OCI-M1 (cell line): ENCODE data around the gene WAS.
A peak's percentile ranks its signal among the peaks of the same experiment; 100 is the strongest.

ENCODE experiments used
- DNase-seq: peaks from one replicate; lab custom pipeline; 2025; lab: John Stamatoyannopoulos, UW

The WAS gene

DNA sequence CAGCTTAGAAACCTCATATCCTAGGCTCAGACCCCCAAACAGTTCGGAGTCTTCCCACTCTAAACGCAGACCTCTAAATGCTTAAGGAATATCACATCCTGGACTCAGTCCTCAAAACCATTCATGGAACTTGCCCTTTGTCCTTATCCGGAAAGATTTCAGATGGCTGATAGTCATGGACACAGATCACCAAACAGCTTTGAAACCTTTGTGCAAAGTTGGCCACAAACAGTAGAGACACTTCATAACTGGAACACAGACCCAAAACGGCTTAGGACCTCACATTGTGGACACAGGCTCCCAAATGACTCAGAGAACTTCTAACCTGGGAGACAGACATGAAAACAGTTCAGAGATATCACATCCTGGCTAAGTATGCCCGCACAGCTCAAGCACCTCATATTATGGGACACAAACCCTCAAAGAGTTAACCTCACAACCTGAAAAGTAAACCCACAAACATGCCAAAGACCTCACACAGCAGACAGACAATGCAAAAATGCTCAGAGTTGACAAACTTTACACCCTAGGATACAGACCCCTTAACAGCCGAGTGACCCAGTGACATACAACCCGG lies 28.4 kb downstream of the WAS start:
- no peak for DNase-seq

DNA sequence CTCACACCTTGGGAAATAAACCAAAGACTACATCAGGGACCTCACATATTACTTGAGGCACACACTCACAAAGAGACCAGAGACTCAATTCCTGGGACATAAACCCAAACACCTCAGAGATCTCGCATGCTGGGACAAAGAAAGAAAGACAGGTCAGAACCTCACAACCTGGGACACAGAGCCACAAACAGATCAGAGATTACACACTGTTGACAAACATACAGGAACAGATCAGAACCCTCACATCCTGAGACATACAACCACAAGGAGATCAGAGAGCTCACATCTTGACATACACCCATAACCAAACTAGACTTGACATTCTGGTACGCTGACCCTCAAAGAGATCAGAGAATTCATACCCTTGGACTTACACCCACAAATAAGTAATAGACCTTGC lies 30.2 kb downstream of the WAS start:
- no peak for DNase-seq

DNA sequence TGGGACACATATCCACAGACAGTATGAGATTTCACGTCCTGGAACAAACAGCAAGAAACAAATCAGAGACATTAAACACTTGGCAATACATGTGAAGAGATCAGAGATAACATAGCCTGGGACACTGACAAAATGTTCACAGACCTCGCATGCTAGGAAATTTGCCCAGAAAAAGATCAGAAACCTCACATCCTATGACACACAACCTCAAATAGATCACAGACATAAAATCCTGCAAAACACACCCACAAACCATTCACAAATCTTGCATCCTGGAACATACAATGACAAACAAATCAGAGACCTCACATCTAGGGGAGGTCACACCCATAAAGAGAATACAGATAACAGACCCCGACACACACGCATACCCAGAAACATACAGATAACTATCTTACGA lies 31.0 kb downstream of the WAS start:
- DNase-seq, result no peak

DNA sequence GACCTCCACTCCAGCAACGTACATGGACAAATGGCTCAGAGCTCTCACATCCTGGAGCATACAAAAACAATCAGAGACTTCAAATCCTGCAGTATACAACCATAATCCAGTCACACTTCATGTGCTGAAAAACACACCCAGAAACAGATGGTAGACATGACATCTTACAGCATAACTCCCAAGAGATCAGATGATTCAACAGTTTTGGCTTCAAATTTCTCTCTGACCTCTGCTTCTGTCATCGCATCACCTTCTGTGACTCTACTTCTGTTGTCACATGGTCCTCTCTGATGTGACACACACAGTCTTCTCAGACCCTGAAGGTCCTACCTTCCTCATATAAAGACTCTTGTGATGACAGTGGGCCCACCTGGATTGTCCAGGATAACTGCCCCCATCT lies 31.5 kb downstream of the WAS start:
- DNase-seq, result no peak

DNA sequence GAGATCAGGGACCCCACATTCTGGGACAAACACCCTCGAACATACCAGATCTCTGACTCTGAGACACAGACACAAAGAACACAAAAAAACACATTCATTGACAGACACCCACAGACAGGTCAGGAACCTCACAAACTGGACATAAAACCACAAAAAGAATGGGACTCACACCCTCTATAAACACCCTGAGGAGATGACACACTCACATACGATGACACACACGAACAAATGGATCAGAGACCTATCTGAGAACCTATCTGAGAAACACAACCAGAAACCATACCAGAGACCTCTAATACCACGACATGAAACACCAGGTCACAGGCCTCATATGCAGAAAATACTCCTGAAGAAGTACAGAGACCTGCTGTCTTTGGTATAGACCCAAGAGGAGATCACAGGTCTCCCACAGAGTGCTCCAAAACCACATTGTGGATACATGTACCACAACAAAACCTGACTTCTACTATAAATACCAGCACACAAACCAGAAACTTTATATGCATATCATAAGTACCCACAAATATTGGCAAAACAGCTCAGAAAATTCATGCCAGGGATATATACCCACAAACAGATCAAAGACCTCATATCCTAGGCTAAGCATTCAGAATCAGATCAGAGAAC lies 32.4 kb downstream of the WAS start:
- no peak for DNase-seq

DNA sequence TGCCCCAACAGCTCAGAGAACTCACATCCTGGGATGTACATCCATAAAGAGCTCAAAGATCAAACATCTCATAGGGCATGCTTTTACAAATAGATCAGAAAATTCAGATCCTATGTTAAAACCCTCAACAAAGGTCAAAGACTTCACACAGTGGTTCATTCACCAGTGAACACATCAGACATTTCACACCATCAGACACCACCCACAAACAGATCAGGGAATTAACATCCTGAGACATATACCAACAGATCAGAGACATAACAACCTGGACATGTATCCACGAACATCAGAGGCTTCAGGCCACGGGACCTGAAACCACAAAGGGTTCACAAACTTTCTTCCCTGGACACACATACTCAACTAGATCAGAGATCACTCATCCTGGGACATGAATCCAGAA lies 36.4 kb downstream of the WAS start:
- no peak for DNase-seq

DNA sequence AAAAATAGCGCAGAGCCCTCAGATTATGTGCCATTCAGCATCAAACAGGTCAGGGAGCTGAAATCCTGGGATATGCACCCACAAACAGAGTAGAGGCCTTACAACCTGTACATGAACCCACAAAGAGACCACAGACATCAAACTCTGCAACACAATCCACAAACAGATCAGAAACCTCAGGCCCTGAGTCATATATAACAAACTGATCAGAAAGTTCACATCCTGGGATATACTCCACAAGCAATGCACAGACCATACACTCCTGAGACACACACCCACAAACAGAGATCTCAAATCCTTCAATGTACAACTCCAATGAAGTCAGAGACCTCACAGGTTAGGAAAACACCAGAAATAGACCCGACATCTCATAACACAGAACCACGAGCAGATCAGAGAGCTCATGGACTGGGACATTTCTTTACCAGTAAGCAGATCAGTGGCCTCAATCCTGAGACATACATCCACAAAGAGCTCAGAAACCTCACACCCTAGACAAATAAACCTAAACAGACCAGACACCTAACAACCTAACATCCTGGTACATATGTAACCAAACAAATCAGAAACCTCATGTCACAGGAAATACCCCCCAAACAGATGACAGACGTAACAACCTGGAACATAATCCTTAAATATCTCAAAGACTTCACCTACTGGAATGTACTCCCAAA lies 37.1 kb downstream of the WAS start:
- no peak for DNase-seq

DNA sequence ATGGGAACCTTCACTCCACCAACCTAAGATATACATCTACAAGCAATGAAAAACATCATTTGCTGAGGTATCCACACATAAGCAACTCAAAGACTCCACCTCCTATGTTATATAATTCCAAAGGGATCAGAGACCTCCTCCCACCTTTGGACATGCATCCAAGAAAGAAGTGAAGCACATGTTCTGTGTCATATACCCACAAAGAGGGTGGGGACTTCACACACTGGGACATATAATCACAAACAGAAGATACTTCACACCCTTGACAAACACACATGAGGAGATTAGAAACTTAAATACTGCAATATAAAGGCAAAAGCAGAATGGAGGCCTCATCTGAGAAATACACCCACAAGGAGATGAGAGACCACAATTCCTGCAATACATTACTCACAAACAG lies 38.3 kb downstream of the WAS start:
- DNase-seq, result no peak

DNA sequence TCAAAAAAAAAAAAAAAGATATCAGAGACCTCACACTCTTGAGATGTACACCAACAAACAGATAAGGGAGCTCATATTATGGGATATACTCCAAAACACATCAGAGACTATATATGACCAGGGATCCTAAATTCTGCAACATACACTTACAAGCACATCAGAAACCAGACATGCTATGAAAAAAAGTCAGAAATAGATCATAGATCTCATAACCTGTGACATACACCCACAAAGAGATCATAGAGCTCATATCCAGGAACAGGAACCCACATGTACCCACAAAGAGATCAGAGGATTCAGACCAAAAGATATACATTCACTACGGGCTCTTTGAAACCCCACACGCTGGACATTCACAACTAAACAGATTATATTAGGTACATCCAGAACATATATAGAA lies 43.0 kb downstream of the WAS start:
- DNase-seq, result no peak

DNA sequence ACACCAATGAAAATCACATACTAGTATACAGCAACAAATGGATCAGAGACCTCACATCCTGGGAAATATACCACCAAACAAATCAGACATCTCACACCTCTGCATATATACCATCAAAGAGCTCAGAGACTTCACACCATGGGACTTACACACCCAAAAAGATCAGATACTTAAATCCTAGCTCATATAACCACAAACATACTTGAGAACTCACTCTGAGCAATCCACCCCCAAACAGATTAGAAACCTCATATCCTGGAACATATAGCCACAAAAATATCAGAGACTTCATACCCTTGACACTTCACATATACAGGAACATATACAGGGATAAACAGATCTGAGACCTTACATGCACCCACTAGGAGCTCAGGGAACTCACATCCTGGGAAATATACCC lies 45.1 kb downstream of the WAS start:
- no peak for DNase-seq

DNA sequence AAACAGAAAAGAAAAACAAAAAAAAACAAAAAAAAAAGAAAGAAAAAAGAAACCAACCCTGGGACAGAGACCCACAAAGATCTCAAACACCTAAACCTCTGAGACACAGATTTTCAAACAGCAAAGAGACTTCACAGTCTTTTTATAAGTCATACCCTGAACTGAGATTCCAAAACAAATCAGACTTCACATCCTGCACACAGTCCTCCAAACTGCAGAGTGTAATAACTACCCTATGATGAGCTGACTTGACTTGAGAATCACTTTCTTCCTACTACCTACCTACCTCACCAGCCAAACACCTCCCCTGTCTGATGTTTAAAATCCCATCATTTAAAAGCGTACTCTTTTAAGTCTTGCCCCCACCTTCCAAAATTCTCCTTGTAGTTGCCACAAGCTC lies 52.7 kb downstream of the WAS start:
- no peak for DNase-seq

DNA sequence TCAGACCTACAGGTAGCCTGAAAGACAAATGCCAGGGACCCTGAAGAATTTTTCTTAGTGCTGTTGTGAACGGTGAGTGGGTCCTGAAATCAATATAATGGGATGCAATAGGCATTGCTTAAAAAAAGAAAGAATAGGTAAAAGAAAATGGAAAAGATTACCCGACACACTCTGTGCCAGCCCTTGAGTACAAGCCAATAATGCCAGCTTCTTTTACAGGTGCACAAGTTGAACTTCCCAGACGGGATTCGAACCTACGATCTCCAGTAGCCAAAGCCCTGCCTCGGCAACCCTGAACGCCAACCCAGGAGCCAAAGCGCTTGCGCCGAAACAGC lies 53.2 kb downstream of the WAS start:
- no peak for DNase-seq

DNA sequence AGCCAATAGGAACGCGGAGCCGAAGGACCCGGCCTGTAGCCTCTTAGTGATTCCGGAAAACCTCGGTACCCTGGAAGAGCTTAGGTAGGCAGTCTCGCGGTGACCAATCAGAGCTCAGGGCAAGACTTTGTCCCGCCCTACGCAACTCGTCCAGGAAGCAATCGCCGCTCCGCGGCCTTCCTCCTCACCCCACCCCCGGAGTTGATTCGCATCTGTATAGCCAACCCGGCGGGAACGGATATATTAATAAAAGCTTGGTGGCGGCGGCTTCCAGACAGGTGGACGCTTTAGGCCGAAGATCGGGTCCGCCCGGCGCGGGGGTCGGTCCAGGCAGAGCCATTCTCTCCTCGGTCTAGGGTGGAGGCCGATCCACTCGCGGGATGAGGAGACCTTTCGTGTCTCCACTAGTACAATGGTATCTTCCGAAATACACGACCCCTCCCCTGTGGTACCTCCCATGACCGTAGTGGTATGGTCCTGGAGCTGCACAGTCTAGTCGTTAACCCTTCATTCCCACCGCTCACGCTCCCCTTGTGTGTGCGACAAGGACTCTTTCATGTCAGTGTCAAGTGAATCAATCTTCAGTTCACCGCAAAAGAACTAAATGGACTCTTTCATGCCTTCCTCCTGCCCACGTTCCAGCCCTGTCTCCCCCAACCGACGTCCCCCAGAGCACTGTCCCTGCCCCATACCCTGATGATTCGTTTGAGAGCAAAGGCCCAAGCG lies 53.8 kb downstream of the WAS start:
- DNase-seq, result peak; percentile 98

DNA sequence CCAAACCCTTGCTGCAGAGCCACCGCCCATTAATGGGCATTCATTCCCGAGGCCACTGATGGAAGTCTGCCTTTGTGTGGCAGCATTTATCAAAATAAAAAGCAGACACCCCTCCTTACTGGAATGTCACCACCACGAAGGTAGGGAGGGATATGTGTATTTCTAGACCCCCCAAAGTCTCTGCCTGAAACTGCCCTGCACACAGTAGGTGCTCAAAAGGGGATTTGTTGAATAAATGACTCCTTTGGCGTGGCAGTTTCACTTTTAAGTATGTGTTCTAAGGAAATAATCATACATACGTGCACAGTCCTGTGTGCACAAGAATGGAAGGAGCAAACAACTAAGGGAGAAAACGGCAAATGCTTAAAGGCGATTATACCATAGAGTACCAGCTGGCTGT lies 54.3 kb downstream of the WAS start:
- DNase-seq, result peak; percentile 59
